Nephron progenitor cell (in vitro differentiated cells): ENCODE measurements around the gene ULBP2.
"Not testable (repeated sequence)": the region's sequence is repeated elsewhere in the genome, so short reads cannot be mapped to it uniquely, and the experiment has no call there.

Experiments used
- DNase-seq: peaks from one replicate; pipeline ENCODE4 v3.0.0; 2021
- H3K27ac Mint-ChIP-seq: 2 replicates; pipeline ENCODE4 v1.8.0; 2021; ENCODE audit warnings: mild to moderate bottlenecking, moderate library complexity, mixed read lengths
- H3K27me3 Mint-ChIP-seq: 2 replicates; pipeline ENCODE4 v1.8.0; 2021; ENCODE audit warnings: mild to moderate bottlenecking, low read depth, mixed read lengths; ENCODE audit not compliant: poor library complexity
- H3K36me3 Mint-ChIP-seq: 2 replicates; pipeline ENCODE4 v1.8.0; 2021; ENCODE audit warnings: low read depth, mixed read lengths
- H3K4me1 Mint-ChIP-seq: 2 replicates; pipeline ENCODE4 v1.8.0; 2021; ENCODE audit warnings: mixed read lengths
- H3K4me3 Mint-ChIP-seq: 2 replicates; pipeline ENCODE4 v1.8.0; 2021; ENCODE audit warnings: mild to moderate bottlenecking, moderate library complexity, mixed read lengths
- H3K9me3 Mint-ChIP-seq: 2 replicates; pipeline ENCODE4 v1.8.0; 2021; ENCODE audit warnings: mild to moderate bottlenecking, moderate library complexity, mixed read lengths
- TF ChIP-seq, protein P1 (sequence below): fragments of 200-600 bp; sonication (generic); IDR thresholded peaks from 2 replicates; pipeline ENCODE4 v1.5.0; 2021; ENCODE audit warnings: antibody characterized with exemption

The ULBP2 gene

DNA sequence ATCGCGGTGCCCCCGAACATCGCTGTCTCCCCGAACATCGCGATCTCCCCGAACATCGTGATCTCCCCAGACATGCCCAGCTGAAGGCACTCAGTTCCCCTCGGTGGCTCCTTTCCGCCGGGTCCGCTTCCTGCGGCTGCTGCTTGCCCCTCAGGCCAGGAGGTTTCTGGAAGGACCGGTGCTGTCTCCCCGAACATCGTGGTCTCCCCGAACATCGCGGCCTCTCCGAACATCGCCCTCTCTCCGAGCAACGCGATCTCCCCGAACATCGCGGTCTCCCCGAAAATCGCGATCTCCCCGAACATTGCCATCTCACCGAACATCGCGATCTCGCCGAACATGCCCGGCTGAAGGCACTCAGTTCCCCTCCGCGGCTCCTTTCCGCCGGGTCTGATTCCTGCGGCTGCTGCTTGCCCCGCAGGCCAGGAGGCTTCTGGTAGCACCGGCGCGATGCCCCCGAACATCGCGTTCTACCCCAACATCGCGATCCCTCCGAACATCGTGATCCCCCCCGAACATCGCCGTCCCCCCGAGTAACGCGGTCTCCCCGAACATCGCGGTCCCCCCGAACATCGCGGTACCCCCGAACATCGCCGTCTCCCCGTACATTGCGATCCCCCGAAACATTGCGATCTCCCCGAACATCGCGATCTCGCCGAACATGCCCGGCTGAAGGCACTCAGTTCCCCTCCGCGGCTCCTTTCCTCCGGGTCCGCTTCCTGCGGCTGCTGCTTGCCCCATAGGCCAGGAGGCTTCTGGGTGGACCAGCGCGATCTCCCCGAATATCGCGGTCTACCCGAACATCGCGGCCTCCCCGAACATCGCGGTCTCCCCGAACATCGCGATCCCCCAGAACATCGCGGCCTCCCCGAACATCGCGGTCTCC lies 22.7 kb downstream of the ULBP2 start:
- Mint-ChIP-seq H3K36me3 (no peaks in the 10 kb centered on the region), H3K27me3 (peaks cover 100% of the 10 kb centered on the region), H3K9me3 (no peaks in the 10 kb centered on the region), H3K4me1 (peaks cover 29% of the 10 kb centered on the region), H3K4me3 (peak overlapping the region; percentile 90), H3K27ac (no peak overlapping the region)
- DNase-seq = peak; percentile 42
- TF ChIP-seq, protein P1, sequence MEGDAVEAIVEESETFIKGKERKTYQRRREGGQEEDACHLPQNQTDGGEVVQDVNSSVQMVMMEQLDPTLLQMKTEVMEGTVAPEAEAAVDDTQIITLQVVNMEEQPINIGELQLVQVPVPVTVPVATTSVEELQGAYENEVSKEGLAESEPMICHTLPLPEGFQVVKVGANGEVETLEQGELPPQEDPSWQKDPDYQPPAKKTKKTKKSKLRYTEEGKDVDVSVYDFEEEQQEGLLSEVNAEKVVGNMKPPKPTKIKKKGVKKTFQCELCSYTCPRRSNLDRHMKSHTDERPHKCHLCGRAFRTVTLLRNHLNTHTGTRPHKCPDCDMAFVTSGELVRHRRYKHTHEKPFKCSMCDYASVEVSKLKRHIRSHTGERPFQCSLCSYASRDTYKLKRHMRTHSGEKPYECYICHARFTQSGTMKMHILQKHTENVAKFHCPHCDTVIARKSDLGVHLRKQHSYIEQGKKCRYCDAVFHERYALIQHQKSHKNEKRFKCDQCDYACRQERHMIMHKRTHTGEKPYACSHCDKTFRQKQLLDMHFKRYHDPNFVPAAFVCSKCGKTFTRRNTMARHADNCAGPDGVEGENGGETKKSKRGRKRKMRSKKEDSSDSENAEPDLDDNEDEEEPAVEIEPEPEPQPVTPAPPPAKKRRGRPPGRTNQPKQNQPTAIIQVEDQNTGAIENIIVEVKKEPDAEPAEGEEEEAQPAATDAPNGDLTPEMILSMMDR = no peak

DNA sequence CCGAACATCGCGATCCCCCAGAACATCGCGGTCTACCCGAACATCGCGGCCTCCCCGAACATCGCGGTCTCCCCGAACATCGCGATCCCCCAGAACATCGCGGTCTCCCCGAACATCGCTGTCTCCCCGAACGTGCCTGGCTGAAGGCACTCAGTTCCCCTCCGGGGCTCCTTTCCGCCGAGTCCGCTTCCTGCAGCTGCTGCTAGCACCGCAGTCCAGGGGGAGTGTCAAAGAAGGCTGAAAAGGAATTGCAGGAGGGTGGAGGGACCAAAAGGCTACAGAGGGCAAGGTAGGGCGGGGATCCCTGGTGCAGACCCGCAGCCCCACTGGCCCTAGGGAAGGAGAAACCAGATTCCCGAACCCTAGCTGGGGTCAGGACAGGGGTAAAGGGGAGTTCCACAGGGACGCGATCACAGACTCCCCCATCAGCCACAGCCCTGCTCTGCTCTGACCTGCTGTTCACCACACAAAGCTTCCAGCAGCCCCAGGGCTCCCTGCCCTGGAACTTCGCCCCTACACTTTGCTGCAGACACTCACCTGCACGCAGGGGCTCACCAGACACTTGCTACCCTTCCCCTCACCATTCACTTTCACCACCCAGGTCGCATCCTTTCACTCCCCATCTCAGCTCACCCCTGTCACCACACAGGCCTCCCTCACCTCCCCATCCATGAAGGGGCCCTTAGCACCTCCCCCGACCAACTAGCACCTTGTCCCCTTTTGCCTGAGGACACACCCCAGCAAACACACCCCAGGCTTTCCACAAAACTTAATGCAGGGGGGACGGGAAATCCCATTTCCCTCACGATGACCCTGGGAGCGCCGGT lies 23.6 kb downstream of the ULBP2 start:
- peaks cover 29% of the 10 kb centered on the region for H3K4me1 Mint-ChIP-seq
- no peak overlapping the region for H3K27ac Mint-ChIP-seq
- H3K27me3 Mint-ChIP-seq = peaks cover 100% of the 10 kb centered on the region
- TF ChIP-seq, protein P1 = no peak
- peak; percentile 42 for DNase-seq
- no peaks in the 10 kb centered on the region for H3K36me3 Mint-ChIP-seq
- peak overlapping the region; percentile 90 for H3K4me3 Mint-ChIP-seq
- H3K9me3 Mint-ChIP-seq = no peaks in the 10 kb centered on the region

DNA sequence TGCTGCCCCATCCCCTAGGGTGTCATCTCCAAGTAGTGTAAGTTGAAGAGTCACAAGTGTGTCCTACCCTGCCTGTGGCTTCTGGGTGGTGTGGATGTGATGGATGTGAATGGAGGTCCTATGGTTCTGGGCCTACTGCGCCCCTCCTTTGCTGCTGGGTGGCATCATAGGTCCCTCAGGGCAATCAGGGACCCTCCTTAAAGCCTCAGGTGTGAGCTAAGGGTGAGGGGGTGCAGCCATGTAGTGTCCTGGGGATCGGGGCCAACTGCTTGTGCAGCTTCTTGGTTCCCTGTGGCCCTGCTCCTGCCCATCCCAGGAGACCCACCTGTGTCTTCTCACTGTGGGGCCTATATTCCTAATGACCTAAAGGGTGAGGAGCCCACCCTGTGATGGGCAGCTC lies 24.5 kb downstream of the ULBP2 start:
- peaks cover 100% of the 10 kb centered on the region for H3K27me3 Mint-ChIP-seq
- H3K4me3 Mint-ChIP-seq = not testable (repeated sequence)

GRCh38 chr6:149967591-149967990 lies 25.8 kb downstream of the ULBP2 start:
- Mint-ChIP-seq H3K4me3 (no peak overlapping the region), H3K9me3 (no peaks in the 10 kb centered on the region), H3K4me1 (peaks cover 29% of the 10 kb centered on the region), H3K36me3 (no peaks in the 10 kb centered on the region), H3K27ac (no peak overlapping the region), H3K27me3 (peaks cover 100% of the 10 kb centered on the region)
- TF ChIP-seq, protein P1 = no peak
- no peak for DNase-seq

More for the DNA sequence above, 24.5 kb downstream of the ULBP2 start:
- not testable (repeated sequence) for H3K36me3 Mint-ChIP-seq, DNase-seq, H3K27ac Mint-ChIP-seq, H3K9me3 Mint-ChIP-seq
- H3K4me1 Mint-ChIP-seq = peaks cover 29% of the 10 kb centered on the region

DNA sequence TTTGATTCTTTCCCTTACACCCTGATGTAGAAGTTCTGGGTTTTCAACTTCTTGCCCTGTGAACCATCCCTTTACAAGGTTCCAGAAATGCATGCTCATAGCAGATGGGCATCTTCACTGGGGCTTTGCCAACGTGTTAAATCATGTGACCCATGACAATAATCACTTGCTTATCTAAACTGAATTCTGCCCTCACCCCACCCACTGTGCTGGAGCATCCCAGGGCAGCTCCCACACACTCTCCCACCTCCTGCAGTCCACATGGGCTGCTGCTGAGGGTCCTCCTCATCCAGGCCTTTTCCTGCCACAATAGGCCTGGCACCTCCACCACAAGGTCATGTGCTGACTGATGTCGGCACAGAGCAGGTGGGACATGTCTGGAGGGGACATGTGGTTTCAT lies 26.2 kb downstream of the ULBP2 start:
- not testable (repeated sequence) for H3K27ac Mint-ChIP-seq, H3K36me3 Mint-ChIP-seq, DNase-seq, H3K4me3 Mint-ChIP-seq, H3K9me3 Mint-ChIP-seq
- Mint-ChIP-seq H3K4me1 (peaks cover 29% of the 10 kb centered on the region), H3K27me3 (peaks cover 100% of the 10 kb centered on the region)

DNA sequence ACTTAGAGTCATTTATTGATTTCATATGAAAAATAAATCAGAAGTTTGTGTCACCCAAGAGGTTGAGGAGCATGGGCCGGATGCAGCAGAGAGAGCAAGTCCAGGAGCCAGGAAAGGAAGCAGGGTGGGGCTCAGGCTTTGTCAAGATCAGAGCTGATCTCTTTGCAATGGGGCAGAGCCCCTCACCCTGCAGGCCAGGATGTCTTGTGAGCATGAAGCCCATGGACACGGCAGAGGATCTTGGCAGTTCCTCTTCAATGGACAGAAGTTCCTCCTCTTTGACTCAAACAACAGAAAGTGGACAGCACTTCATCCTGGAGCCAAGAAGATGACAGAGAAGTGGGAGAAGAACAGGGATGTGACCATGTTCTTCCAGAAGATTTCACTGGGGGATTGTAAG lies 27.1 kb downstream of the ULBP2 start:
- H3K9me3 Mint-ChIP-seq, H3K27ac Mint-ChIP-seq, H3K36me3 Mint-ChIP-seq, DNase-seq, H3K4me3 Mint-ChIP-seq: not testable (repeated sequence)
- peaks cover 20% of the 10 kb centered on the region for H3K4me1 Mint-ChIP-seq
- peaks cover 100% of the 10 kb centered on the region for H3K27me3 Mint-ChIP-seq

DNA sequence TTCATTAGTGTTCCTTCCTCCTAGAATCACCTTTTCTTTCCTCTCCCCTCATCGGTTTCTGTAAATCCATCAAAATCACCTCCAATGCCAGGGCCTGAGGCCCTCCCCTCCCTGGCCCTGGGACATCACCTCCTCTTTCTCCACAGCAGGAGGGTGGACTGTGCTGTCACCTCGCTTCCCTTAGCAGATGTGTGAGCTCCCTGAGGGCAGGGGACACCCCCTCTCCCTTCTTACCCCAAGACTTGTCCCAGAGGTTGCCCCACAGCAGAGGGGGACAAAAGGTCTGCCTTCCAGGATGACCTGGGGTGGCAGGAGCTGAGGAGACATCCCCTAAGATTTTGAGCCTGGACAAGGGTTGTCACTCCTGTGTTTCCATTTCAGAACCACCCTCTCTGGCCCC lies 27.8 kb downstream of the ULBP2 start:
- TF ChIP-seq, protein P1 = no peak
- DNase-seq = no peak
- Mint-ChIP-seq H3K36me3 (no peaks in the 10 kb centered on the region), H3K27me3 (peaks cover 100% of the 10 kb centered on the region), H3K4me3 (no peak overlapping the region), H3K27ac (no peak overlapping the region), H3K4me1 (peaks cover 13% of the 10 kb centered on the region), H3K9me3 (no peaks in the 10 kb centered on the region)

GRCh38 chr6:149974394-149974793 lies 32.6 kb downstream of the ULBP2 start:
- peaks cover 100% of the 10 kb centered on the region for H3K27me3 Mint-ChIP-seq
- not testable (repeated sequence) for H3K4me3 Mint-ChIP-seq, H3K9me3 Mint-ChIP-seq, H3K4me1 Mint-ChIP-seq, H3K36me3 Mint-ChIP-seq, DNase-seq, H3K27ac Mint-ChIP-seq
